ENCODE results near the gene ASIC4.

- TF ChIP-seq CTCF (IDR thresholded peaks at IDR 0.05), result no peak
- no peak for TF ChIP-seq POLR2AphosphoS5 (IDR thresholded peaks at IDR 0.05)
Observed at GRCh38 chr2:219478916-219479315, 35.4 kb upstream of the ASIC4 start.

Data from transverse colon (tissue), 4 donors.